Mesendoderm (in vitro differentiated cells): ENCODE results near the gene HYPK.
"Not testable (repeated sequence)": the region's sequence is repeated elsewhere in the genome, so short reads cannot be mapped to it uniquely, and the experiment has no call there.

Experiments
- DNase-seq: peaks from one replicate; pipeline ENCODE4 v3.0.0; 2013
- H2AK5ac ChIP-seq: 2 replicates; pipeline ENCODE4 v1.6.1; 2013; ENCODE audit warnings: low read length, inconsistent platforms
- H2BK120ac ChIP-seq: 2 replicates; pipeline ENCODE4 v1.6.1; 2013; ENCODE audit warnings: low read depth, mild to moderate bottlenecking, low read length, moderate library complexity, mixed read lengths
- H2BK15ac ChIP-seq: replicated peaks from 2 replicates; pipeline ENCODE4 v1.6.1; 2013; ENCODE audit warnings: low read depth, mild to moderate bottlenecking, moderate library complexity
- H2BK5ac ChIP-seq: 2 replicates; pipeline ENCODE4 v1.6.1; 2013; ENCODE audit warnings: low read length, inconsistent platforms
- H3K18ac ChIP-seq: 2 replicates; pipeline ENCODE4 v1.6.1; 2013; ENCODE audit warnings: mild to moderate bottlenecking, low read length, mixed read lengths
- H3K23ac ChIP-seq: one replicate; pipeline ENCODE4 v1.6.1; 2013; ENCODE audit warnings: low read length
- H3K27ac ChIP-seq: 2 replicates; pipeline ENCODE4 v1.5.1; 2013; ENCODE audit warnings: low read depth, mild to moderate bottlenecking, inconsistent platforms, low read length, moderate library complexity
- H3K27me3 ChIP-seq: 2 replicates; pipeline ENCODE4 v1.6.1; 2013; ENCODE audit warnings: low read length, control low read depth, mild to moderate bottlenecking, inconsistent platforms; ENCODE audit not compliant: insufficient read depth, poor library complexity
- H3K36me3 ChIP-seq: 2 replicates; pipeline ENCODE4 v1.6.1; 2013; ENCODE audit warnings: low read length, inconsistent platforms; ENCODE audit not compliant: control insufficient read depth, insufficient read depth
- H3K4ac ChIP-seq: one replicate; pipeline ENCODE4 v1.6.1; 2013; ENCODE audit warnings: low read depth, mild to moderate bottlenecking, low read length, moderate library complexity
- H3K4me1 ChIP-seq: 2 replicates; pipeline ENCODE4 v1.6.1; 2013; ENCODE audit warnings: low read depth, low read length, inconsistent platforms; ENCODE audit not compliant: control insufficient read depth
- H3K4me2 ChIP-seq: 2 replicates; pipeline ENCODE4 v1.6.1; 2013; ENCODE audit warnings: low read length
- H3K4me3 ChIP-seq: 2 replicates; pipeline ENCODE4 v1.5.1; 2013; ENCODE audit warnings: mild to moderate bottlenecking, low read length
- H3K56ac ChIP-seq: one replicate; pipeline ENCODE4 v1.6.1; 2013; ENCODE audit warnings: low read length
- H3K79me1 ChIP-seq: 2 replicates; pipeline ENCODE4 v1.6.1; 2013; ENCODE audit warnings: low read length, inconsistent platforms
- H3K79me2 ChIP-seq: 2 replicates; pipeline ENCODE4 v1.6.1; 2013; ENCODE audit warnings: mild to moderate bottlenecking, low read length; ENCODE audit not compliant: control insufficient read depth, insufficient read depth
- H3K9ac ChIP-seq: 2 replicates; pipeline ENCODE4 v1.6.1; 2013; ENCODE audit warnings: low read length, inconsistent platforms
- H4K5ac ChIP-seq: one replicate; pipeline ENCODE4 v1.6.1; 2013; ENCODE audit warnings: low read length
- H4K8ac ChIP-seq: one replicate; pipeline ENCODE4 v1.6.1; 2013; ENCODE audit warnings: low read depth, mild to moderate bottlenecking, control low read depth, low read length, moderate library complexity
- WGBS: extraction: QIAGEN DNeasy Blood & Tissue Kit; methylation state at CpG from one replicate; pipeline ENCODE4 v1.1.7; 2013; ENCODE audit warnings: low lambda C conversion rate, missing lambda C conversion rate; ENCODE audit not compliant: insufficient coverage; ENCODE audit errors: extremely low coverage; 5-methylcytosine and 5-hydroxymethylcytosine counted together

Gene HYPK

DNA sequence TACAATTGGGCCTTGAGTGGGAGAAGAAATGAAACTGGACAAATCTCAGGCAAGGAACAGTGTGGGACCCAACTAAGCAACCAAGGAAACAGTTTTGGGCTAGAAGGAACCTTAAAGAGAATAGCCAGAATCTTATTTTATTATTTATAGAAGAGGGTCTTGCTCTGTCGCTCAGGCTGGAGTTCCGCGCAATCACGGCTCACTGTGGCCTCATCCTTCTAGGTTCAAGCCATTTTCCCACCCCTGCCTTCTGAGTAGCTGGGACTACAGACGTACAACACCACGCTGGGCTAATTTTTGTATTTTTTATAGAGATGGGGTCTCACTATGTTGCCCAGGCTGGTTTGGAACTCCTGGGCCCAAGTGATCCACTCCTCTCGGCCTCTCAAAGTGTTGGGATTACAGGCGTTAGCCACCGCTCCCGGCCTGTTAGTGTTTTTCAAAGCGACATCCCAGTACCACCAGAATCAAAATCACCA lies 25.7 kb downstream of the HYPK start:
- H3K4me3 ChIP-seq, result no peak overlapping the region
- no peaks in the 10 kb centered on the region for H3K27me3 ChIP-seq

GRCh38 chr15:43826508-43827341 lies 26.3 kb downstream of the HYPK start, which contains the start of gene WDR76:
WDR76 (plus strand) TSS chr15:43827002; CDS start chr15:43827033, 31 bp downstream.
- H3K79me1 ChIP-seq, result peaks cover 1% of the 10 kb centered on the region
- H3K36me3 ChIP-seq, result no peaks in the 10 kb centered on the region
- H3K4me1 ChIP-seq, result no peaks in the 10 kb centered on the region
- no peak within 1 kb of the TSS for H2BK15ac ChIP-seq
- no peak within 1 kb of the TSS for H2BK120ac ChIP-seq
- H3K56ac ChIP-seq, result peak within 1 kb of the TSS; percentile 90
- no CpG with 5 or more reads among the region's 48 CpGs for WGBS
- no peak within 1 kb of the TSS for H3K23ac ChIP-seq
- H2BK5ac ChIP-seq, result no peak within 1 kb of the TSS
- peak within 1 kb of the TSS; percentile 83 for H3K9ac ChIP-seq
- peak within 1 kb of the TSS; percentile 30 for H3K4me2 ChIP-seq
- no peak within 1 kb of the TSS for H3K18ac ChIP-seq
- H3K27me3 ChIP-seq, result no peaks in the 10 kb centered on the region
- peak within 1 kb of the TSS; percentile 87 for H4K5ac ChIP-seq
- H3K79me2 ChIP-seq, result peaks cover 2% of the 10 kb centered on the region
- DNase-seq, result peak; percentile 95
- no peak within 1 kb of the TSS for H3K27ac ChIP-seq
- peak within 1 kb of the TSS; percentile 59 for H3K4me3 ChIP-seq
- H3K4ac ChIP-seq, result no peak within 1 kb of the TSS
- no peak within 1 kb of the TSS for H2AK5ac ChIP-seq
- no peak within 1 kb of the TSS for H4K8ac ChIP-seq

More for the DNA sequence above, 25.7 kb downstream of the HYPK start:
- H3K27ac ChIP-seq, result no peak overlapping the region
- H2BK15ac ChIP-seq, result no peak overlapping the region
- no peak overlapping the region for H3K56ac ChIP-seq
- no peak overlapping the region for H4K8ac ChIP-seq
- no peak overlapping the region for H3K4me2 ChIP-seq
- H3K9ac ChIP-seq, result no peak overlapping the region
- H3K79me1 ChIP-seq, result peaks cover 1% of the 10 kb centered on the region
- WGBS, result no CpG with 5 or more reads among the region's 11 CpGs
- H3K36me3 ChIP-seq, result no peaks in the 10 kb centered on the region
- no peak overlapping the region for H2BK120ac ChIP-seq
- no peak for DNase-seq
- no peak overlapping the region for H3K23ac ChIP-seq
- H3K18ac ChIP-seq, result no peak overlapping the region
- peak overlapping the region; percentile 87 for H4K5ac ChIP-seq
- no peak overlapping the region for H2AK5ac ChIP-seq
- H3K4me1 ChIP-seq, result no peaks in the 10 kb centered on the region
- H2BK5ac ChIP-seq, result no peak overlapping the region
- peaks cover 2% of the 10 kb centered on the region for H3K79me2 ChIP-seq
- H3K4ac ChIP-seq, result no peak overlapping the region

- no peaks in the 10 kb centered on the region for H3K4me1 ChIP-seq
- no peak overlapping the region for H3K4me3 ChIP-seq
- H3K56ac ChIP-seq, result no peak overlapping the region
- H3K9ac ChIP-seq, result peak overlapping the region; percentile 33
- no peak overlapping the region for H2BK15ac ChIP-seq
- DNase-seq, result no peak
- no peak overlapping the region for H3K18ac ChIP-seq
- no peaks in the 10 kb centered on the region for H3K36me3 ChIP-seq
- no peak overlapping the region for H4K5ac ChIP-seq
- H3K23ac ChIP-seq, result no peak overlapping the region
- H3K27me3 ChIP-seq, result no peaks in the 10 kb centered on the region
- H2BK120ac ChIP-seq, result no peak overlapping the region
- no peak overlapping the region for H2BK5ac ChIP-seq
- H3K79me1 ChIP-seq, result peaks cover 1% of the 10 kb centered on the region
- H3K27ac ChIP-seq, result no peak overlapping the region
- no peak overlapping the region for H2AK5ac ChIP-seq
- no CpG with 5 or more reads among the region's 6 CpGs for WGBS
- H3K4ac ChIP-seq, result no peak overlapping the region
- no peak overlapping the region for H4K8ac ChIP-seq
- no peak overlapping the region for H3K4me2 ChIP-seq
- H3K79me2 ChIP-seq, result peaks cover 2% of the 10 kb centered on the region
These were observed 27.8 kb downstream of the HYPK start for GRCh38 chr15:43828061-43828657.

DNA sequence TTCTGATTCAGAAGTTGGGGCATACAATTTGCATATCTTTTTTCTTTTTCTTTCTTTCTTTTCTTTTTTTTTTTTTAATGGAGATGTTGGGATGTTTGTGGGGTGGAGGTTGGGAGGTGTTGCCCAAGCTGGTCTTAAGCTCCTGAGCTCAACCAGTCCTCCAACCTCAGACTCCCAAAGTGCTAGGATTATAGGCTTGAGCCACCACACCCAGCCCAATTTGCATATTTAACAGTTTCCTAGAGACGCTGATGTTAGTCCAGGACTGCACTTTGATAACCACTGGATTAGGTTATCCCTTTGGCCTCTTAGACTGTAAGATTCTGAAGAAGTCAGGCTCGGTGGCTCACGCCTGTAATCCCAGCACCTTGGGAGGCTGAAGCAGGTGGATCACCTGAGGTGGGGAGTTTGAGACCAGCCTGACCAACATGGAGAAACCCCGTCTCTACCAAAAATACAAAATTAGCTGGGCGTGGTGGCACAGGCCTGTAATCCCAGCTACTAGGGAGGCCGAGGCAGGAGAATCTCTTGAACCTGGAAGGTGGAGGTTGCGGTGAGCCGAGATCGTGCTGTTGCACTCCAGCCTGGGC lies 29.6 kb downstream of the HYPK start:
- not testable (repeated sequence) for H2BK15ac ChIP-seq, H3K79me1 ChIP-seq, H3K23ac ChIP-seq, H3K4me1 ChIP-seq, H4K5ac ChIP-seq, H3K4me2 ChIP-seq, H3K56ac ChIP-seq, H3K27ac ChIP-seq, H3K18ac ChIP-seq, H3K4ac ChIP-seq, H3K27me3 ChIP-seq, H3K4me3 ChIP-seq, DNase-seq, H2BK120ac ChIP-seq, H2BK5ac ChIP-seq, H3K36me3 ChIP-seq, H3K9ac ChIP-seq, H3K79me2 ChIP-seq, H4K8ac ChIP-seq, H2AK5ac ChIP-seq
- WGBS, result no CpG with 5 or more reads among the region's 9 CpGs

GRCh38 chr15:43830691-43831275 lies 30.4 kb downstream of the HYPK start:
- not testable (repeated sequence) for H2BK5ac ChIP-seq, H2BK120ac ChIP-seq, H3K4ac ChIP-seq, H3K56ac ChIP-seq, H3K79me1 ChIP-seq, H3K4me2 ChIP-seq, H3K27me3 ChIP-seq, H4K5ac ChIP-seq, H3K23ac ChIP-seq, H3K4me3 ChIP-seq, H3K27ac ChIP-seq, H3K4me1 ChIP-seq, H3K36me3 ChIP-seq, H4K8ac ChIP-seq, H3K18ac ChIP-seq, DNase-seq, H3K79me2 ChIP-seq, H2AK5ac ChIP-seq, H2BK15ac ChIP-seq, H3K9ac ChIP-seq
- no CpG with 5 or more reads among the region's 9 CpGs for WGBS
